CD4-positive, alpha-beta T cell treated with Interleukin-1 beta for 1 hour (primary cell): ENCODE data around the gene ARHGEF28.

Source experiments
- DNase-seq, 2 donors: peaks; one replicate each; pipeline ENCODE4 v3.0.0-alpha.2; 2020 to 2022

ARHGEF28 gene

DNA sequence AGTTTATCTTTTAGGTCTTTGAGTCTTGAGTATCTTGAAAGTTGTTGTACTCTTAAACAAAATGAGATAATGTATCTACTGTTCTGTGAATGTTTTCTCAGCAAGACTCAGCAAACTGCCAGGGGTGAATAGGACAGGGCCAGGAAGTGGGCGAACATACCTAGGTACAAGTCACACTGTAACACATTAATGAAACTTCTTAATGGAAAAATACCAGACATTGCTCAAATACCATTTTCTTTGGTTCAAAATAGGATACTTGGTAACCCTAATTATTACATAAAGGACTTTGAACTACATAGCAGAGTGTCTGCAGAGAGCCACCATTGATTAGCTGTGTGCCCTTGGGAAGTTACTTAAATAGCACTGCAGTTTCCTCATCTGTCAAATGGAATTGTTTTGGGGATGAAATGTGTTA lies 197.5 kb downstream of the ARHGEF28 start:
- DNase-seq = no peak

DNA sequence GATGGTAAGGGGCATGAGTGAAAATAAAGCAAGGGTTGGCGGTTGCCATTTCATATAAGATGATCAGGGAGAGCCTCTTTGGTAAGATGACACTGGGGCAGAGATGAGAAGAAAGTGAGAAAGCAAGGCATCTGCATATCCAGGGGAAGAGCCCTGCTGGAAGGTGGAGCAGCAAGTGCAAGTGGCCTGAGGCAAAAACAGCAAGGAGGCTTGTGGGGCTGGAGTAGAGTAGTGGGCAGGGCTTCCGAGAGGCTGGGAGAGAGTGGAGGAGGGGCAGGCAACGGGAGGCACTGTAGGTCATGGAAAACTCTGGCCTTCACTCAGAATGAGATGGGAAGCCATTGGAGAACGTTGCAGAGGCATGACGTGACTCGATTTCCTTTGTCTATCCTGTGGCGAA lies 199.2 kb downstream of the ARHGEF28 start:
- no peak for DNase-seq

DNA sequence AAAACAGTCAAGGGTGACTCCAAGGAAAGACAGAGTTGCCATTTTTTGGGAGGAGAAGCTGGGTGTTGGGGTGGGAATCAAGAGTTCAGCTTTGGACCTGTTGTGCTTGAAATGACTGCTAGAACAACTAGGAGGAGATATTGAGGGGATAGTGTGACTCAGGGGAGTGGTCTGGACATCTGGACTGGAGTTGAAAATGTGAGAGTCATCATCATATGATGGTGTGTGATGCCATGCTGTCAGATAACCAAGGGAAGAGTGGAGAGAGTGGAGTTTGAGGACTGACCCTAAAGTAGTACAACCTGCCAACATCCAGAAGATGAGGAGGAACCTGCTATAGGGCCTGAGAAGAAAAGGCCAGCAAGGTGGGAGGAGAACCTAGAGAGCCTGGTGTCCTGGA lies 199.7 kb downstream of the ARHGEF28 start:
- no peak for DNase-seq

DNA sequence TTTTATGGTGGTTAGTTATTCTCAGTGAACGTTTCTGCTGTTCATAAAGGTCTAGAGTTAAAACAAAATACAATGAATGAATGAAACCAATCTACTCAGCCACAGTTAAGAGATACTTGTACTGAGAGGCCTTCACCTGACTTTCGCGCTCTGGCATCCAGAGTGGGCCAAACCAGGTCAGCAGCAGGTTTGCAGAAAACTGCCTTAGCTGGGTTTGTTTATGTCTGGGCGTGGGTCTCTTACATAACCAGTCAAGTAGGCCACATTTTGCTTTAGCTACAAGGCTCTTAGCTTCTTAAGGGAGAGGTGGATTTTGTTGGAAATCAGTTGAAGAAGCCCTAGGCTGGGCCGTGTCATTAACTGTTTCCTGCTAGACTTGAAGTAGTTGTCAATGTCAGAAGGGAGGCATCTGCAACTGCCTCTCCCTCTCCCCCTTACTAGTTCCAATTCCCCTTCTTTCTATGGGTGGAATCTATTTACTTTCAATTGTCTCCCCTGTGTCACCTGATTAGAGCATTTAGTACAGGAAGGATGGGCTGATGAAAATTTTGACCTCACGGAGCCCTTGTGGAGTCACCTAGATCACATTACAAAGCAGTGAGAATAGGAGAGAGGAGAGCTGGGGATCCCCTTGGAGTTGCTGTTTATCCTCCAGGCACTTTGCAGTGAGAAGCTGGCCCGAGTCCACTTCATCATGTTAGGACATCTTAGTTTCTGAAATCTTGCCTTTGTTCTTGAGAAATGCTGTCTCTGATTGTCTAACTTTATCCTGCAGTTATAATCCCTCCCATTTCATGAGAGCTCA lies 200.5 kb downstream of the ARHGEF28 start:
- DNase-seq = no peak

DNA sequence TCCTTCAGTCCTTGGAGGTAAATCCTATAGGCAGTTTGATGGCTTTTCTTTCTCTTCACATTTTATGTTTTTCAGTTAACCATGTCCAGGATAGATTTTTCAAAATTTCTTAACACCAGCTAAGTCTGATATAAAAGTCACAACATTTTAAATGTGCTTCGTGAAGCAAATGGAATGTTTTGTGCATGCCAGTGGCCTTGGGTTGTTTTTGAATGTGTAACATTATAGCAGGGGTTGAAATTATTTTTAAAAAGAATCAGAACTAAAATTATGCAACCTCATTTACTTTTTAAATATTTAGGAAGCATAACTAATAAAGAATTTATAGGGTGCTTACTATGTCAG lies 201.1 kb downstream of the ARHGEF28 start:
- no peak for DNase-seq

DNA sequence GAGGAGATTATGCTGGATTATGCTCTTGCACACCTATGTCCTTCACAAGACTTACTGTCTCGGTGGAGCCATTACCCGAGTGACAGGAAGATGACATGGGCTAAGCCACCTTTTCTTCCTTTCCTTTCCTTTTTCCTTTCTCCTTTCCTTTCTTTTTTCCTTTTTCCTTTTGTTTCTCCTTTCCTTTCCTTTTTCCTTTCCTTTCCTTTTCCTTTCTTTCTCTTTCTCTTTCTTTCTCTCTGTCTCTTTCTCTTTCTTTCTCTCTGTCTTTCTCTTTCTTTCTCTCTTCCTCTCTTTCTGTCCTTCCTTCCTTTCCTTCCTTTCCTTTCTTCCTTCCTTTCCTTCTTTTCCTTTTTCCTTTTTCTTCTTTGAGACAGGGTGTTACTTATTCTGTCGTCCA lies 202.5 kb downstream of the ARHGEF28 start:
- DNase-seq = no peak

DNA sequence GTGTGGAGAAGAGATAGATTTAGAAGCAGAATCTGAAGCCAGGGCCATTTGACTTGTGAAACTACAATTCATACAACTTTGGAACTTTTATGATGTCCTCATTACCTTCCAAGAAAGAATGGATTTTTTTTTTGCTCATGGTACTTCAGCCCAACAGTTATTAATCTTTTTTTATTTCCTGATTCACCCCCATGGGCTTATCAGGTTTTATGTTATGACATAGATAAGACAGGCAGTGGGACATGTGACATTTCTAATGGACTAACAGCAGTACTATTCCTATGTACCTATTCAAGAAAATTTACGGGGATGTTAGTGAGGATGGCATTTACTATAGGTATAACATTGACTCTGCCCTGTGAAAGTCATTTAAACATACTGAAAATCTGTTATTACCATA lies 204.7 kb downstream of the ARHGEF28 start:
- DNase-seq = no peak

DNA sequence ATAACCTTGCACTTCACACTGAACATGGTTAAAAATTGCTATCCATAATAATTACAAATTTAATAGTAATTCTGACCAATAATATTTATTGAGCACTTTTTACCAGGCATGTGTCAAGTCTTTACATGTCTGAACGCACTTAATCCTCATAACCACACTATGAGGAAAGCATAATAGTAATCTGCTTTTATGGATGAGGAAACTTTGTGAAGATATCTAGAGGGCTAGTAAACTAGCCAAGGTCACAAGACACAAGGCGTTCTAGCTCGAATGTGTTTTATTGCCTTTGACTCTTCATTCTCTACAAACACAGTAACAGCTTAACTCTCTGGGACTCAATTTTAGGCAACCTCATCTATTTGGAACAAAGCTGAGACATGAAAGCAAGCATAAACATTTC lies 205.1 kb downstream of the ARHGEF28 start:
- DNase-seq = no peak

DNA sequence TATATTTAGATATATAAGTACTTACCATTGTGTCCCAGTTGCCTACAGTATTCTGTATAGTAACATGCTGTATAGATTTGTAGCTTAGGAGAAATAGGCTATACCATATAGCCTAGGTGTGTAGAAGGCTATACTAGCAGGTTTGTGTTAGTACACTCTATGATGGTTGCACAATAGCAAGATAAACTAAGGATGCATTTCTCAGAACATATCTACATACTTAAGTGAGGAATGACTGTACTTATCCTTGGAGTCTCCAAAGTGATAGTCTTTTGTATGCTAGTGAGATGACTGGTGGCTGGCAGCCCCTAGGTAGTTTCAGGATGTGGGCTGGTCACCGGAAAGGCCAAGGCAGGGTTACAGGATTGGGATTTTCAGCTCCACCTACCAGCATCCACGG lies 208.7 kb downstream of the ARHGEF28 start:
- no peak for DNase-seq

DNA sequence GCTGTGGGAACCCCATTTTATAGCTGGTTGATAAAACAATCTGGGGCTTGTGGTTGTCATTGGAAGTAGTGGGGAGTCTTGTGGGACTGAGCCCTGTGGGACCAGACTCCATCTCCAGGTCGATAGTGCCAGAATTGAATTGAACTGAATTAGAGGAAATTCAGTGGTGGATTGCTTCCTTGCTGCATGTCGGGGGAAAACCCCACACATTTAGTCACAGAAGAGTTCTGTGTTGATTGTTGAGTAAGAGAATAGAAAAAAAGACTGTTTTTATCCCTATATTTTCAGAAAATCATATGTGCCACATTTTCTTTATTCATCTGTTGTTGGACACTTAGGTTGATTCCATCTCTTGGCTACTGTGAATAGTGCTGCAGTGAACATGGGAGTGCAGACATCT lies 209.7 kb downstream of the ARHGEF28 start:
- no peak for DNase-seq

DNA sequence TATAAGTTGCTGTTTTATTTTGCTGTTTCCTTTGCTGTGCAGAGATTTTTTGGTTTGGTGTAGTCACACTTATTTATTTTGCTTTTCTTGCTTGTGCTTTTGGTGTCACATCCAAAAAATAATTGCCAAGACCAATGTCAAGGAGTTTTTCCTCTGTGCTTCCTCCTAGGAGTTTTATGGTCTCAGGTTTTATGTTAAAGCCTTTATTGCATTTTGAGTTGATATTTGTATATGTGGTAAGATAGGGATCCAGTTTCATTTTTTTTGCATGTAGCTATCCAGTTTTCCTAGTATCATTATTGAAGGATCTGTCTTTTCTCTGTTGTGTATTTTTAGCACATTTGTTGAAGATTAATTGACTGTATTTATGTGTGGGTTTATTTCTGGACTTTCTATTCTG lies 210.6 kb downstream of the ARHGEF28 start:
- no peak for DNase-seq

DNA sequence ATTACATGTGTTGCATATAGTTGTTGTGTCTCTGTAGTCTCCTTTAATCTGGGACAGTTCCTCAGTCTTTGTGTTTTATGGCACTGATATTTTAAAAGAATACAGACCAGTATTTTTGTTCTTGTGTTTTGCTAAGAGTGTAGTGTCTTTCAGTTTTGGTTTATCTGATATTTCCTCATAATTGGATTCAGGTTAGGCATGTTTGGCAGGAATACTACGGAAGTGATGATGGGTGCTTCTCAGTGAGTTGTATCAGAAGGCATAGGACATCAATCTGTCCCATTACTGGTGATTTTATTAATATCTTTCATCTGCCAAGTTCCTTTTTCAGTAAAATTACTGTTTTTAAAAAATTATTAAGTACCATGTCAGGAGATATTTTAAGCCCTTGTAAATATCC lies 212.9 kb downstream of the ARHGEF28 start:
- no peak for DNase-seq

DNA sequence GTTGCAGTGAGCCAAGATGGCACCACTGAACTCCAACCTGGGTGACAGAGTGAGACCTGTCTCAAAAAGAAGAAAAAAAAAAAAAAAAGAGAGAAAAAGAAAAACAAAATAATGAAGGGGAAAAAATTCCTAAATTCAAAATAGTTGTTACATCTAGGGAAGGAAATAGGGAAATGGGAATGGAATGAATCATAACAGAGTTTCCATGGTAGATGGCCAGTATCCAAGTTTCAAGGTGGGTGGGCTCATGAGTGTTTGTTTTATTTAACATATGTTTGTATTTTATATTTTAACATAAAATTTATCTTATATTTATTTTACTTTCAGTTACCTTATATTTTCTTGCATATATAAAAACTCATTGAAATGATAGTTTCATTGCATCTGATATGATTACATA lies 215.6 kb downstream of the ARHGEF28 start:
- no peak for DNase-seq

DNA sequence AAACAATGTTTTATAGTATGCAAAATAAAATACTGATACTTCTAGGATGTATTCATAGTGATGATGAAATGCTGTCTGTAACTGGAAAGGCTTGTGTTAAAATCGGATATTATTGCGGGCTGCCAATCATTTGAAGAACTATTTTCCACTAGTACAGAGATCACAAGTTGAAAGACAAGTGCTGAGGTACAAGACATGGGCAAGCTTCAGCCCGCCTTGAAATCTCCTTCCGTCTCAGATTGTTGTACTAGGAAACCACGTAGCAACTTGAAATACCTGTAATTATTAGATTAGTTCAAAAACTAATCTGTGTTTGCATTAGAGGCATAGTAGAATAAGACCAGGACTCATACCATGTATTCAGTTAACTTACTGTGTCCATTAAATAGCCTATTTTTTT lies 218.2 kb downstream of the ARHGEF28 start:
- no peak for DNase-seq

DNA sequence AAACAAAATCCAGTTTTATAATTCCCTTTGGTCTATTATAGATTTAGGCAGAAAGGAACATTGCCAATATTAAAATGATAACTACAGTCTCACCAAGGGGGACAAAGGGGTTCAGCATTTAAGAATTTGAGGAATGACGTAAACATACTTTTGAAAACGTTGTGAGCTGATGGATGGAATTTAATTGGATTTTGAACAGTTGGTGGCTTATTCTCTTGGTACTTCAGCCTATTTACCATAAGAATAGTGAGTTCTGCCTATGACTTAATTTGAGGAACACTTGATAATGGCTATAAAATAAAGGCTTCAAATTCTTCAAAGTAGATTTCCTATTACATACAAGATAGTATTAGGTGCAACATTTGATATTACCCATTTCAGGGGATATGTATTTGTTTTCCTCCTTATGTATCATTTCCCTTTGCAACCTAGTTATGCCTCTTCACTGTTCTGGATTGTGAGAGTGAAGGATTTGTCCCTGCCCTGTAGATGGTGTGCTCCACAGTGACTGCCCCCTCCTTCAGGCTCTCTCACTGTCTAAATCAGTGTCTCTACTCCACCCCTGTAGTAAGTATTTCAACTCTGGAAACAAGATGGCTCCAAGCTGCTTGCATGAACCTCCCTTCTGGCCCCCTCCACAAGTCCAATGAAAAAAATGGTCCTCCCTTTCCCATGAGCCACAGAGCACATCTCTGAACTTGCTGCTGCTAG lies 225.6 kb downstream of the ARHGEF28 start:
- no peak for DNase-seq

DNA sequence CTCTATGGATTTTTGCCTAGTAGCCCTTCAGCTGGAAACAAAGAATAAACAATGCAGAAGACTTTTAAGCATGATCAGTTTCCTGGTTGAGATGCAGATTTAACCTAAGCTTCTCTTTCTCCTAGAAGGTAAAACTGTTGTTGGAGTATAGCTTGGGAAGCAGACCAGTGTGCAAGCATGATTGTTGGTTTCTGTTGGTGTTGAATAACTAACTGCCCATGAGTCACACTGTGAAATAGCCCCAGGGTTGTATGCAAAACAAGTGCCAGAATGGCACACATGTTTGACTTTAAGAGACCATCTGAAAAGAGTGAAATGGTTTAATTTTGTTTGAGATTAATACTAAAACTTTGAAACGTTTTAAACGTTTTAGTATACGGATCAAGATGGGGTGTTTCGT lies 227.1 kb downstream of the ARHGEF28 start:
- DNase-seq = no peak

DNA sequence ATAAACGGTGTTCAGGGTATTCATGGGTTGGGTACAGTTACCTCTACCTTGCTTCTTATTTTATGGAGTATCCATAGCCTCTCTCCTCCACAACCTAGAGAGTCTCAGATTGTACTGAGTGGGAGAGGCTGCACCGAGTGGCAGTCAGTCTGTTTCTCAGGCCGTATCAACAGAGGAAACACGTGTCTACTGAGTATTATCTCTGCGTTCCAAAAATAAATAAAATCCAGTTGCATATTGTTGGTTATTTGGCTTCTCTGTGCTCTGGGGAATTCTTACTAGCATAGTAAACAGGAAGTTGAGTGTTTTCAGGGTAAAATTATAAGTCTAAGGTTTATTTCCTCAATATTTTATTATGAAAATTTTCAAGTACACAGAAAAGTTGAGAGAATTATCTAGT lies 231.0 kb downstream of the ARHGEF28 start:
- DNase-seq = no peak

DNA sequence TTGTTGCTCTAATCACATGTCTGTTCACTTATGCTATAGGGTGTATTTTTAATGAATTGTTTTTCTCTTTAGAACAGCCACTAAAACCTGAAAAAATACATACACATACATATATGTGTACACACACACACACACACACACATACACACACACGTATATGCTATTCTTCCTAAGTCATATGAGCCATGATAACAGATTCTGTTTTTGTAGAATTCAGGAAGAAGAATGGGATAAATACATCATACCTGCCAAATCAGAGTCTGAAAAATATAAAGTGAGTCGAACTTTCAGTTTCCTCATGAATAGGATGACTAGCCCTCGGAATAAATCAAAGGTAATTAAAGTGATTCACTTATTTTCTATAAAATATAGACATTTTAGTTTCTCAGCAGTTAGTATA lies 231.4 kb downstream of the ARHGEF28 start:
- DNase-seq = no peak

DNA sequence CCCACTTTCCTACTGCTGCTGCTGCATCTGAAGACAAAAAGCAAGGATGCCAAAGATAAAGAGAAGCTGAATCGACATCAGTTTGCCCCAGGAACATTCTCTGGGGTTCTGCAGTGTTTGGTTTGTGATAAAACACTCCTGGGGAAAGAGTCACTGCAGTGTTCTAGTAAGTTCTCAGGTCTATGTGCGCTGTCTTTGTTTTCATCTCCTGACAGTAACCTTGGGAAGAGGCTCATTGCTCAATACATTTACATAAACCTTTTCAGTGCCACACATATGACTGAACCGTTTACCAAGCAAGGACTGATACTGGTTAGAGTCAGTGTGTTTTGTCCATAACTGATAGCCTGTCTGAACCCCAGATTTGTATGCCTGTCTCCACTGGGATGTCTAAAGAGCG lies 232.1 kb downstream of the ARHGEF28 start:
- DNase-seq = no peak

DNA sequence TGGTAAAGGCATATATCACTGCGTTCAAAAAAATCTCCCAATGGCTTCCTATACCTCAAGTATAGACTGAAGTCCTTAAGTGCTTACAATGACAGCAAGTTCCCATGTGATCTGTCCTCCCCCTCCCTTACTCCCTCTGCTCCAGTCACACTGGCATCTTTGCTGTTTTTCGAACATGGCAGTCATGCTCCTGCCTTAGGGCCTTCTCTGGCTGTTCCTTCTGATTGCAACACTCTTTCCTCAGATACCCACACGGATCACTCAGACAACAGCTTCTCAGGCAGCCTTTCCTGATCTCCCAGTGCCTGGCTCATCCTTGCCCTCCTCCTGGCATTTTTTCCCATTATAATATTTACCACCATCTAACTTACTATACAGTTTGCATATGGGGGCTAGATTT lies 232.8 kb downstream of the ARHGEF28 start:
- no peak for DNase-seq

DNA sequence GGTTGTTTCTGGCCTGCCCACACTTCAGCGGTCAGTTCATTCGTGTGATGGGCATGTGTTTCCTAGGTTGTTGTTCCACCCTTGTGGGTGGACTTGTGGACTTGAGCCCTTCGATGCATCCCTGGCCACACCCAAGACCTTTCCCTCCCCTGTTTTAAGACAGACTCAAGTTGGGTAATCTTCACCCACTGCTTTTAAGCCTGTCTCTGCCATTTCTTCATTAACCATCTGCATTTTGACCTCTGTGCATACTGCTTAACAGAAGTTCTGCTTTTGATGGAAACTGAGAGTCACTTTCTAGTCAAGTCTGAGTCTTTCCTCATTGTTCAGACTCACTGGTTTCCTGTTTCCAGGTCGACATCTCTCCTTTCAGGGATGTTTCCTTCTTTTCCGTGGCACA lies 233.7 kb downstream of the ARHGEF28 start:
- DNase-seq = no peak

DNA sequence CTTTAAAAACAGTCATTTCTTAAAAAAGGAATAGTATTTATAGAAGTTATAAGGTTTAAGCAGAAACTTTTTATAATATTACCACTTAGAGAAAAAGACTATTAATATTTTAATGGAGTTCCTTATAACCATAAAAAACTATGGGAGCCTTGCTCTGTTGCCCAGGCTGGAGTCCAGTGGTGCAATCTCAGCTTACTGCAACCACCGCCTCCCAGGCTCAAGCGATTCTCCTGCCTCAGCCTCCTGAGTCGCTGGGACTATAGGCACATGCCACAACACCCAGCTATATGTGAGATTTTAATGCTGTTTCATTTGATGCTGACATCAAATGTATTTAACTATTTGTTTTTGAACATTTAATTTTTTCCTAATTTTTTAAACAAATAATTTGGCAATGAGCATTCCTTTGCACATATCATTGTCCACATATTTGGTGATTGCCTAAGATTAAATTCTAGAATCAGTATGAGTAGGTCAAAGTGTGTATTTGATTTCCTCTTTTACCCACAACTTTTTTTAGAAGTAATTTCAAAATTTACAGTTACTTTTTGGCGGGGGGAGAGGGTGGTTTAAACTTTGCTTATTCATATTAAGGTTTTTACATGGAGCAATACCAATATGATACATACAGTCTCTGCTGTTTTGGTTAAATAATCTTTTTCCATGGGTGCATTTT lies 235.5 kb downstream of the ARHGEF28 start:
- DNase-seq = no peak

DNA sequence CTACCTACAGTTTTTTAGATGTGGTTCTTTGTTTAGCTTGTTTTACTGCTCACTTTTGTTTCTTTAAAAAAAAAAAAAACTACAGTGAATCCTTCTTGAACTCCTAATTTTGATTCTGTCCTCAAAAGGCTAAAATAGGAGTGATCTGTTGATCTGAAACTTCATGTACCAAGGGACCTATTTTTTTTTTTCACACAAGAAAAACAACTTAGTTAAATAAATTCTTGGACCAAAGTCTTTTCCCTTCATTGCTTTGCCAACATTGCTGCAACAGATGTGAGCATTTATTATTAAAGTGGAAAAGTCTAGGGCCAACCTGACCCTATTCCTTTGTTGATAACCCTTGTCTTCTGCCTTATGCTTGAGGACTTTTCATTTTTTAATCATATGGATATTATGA lies 236.8 kb downstream of the ARHGEF28 start:
- DNase-seq = no peak

DNA sequence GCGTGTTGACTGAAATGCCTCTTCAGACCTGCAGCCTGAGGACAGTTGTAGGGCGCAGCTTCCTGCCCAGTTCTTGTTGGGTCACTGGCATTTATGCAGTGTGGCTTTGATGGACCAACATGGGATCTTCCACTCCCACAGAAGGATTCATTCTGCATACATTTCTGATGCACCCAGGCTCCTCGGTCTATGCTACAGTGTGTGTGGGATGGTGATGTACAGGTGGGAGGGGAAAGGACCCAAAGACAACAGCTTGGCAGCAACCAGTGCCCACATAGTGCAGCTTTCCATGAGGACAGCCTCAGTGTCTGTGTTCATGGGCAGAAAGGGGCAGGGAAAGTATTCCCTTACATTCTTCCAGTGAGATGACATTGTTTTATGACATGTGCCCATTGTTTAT lies 237.9 kb downstream of the ARHGEF28 start:
- no peak for DNase-seq
